Caco-2 (cell line): ENCODE data around the gene GRAP. TPM values are rescaled to one million over a fixed set of nuclear protein-coding genes. Genes with fewer than 3 reads are reported as not detected.

ENCODE experiments used
- BruUV-seq: library from RNA; stranded (reverse); fragments of 400-500 nt; replicated peaks from 2 replicates; lab custom pipeline; 2021; lab: Mats Ljungman, UMichigan
- CTCF ChIA-PET: fragments of 300-600 bp; sonication (Branson Sonifier 250); formaldehyde crosslinking; loops from one replicate; lab custom pipeline; 2022; ENCODE audit warnings: antibody characterized with exemption; lab: Charles Lee
- POLR2A ChIA-PET: fragments of 300-600 bp; sonication (Branson Sonifier 250); formaldehyde crosslinking; loops from one replicate; lab custom pipeline; 2022; ENCODE audit warnings: antibody characterized with exemption; lab: Charles Lee
- DNase-seq, 2 experiments: peaks; one replicate each; pipeline versions ENCODE4 v3.0.0 to v3.0.0-alpha.2; 2020 to 2022
- H3K27me3 ChIP-seq: replicated peaks from 2 replicates; pipeline ENCODE4 v1.6.0; 2011; ENCODE audit warnings: low read length; ENCODE audit not compliant: control insufficient read depth, insufficient read depth
- H3K36me3 ChIP-seq: 2 replicates; pipeline ENCODE4 v1.5.1; 2011; ENCODE audit warnings: low read length; ENCODE audit not compliant: control insufficient read depth, insufficient read depth
- H3K4me1 ChIP-seq: fragments of 250-450 bp; sonication (Bioruptor Pico); 2 replicates; pipeline ENCODE4 v1.5.1; 2020; ENCODE audit warnings: mild to moderate bottlenecking
- H3K4me3 ChIP-seq: 2 replicates; pipeline ENCODE4 v1.5.1; 2011; ENCODE audit warnings: low read depth, mild to moderate bottlenecking, control low read depth, low read length
- H3K9me3 ChIP-seq: fragments of 250-450 bp; sonication (Bioruptor Pico); 2 replicates; pipeline ENCODE4 v1.5.1; 2020; ENCODE audit warnings: mild to moderate bottlenecking, moderate library complexity
- H3K27ac Mint-ChIP-seq: one replicate; pipeline ENCODE4 v1.8.0; 2022; ENCODE audit warnings: mixed read lengths; ENCODE audit not compliant: unreplicated experiment
- H3K27me3 Mint-ChIP-seq: one replicate; pipeline ENCODE4 v1.8.0; 2022; ENCODE audit warnings: mixed read lengths; ENCODE audit not compliant: insufficient read depth, unreplicated experiment
- H3K36me3 Mint-ChIP-seq: one replicate; pipeline ENCODE4 v1.8.0; 2022; ENCODE audit warnings: mild to moderate bottlenecking, mixed read lengths; ENCODE audit not compliant: insufficient read depth, unreplicated experiment
- H3K4me1 Mint-ChIP-seq: one replicate; pipeline ENCODE4 v1.8.0; 2022; ENCODE audit warnings: low read depth, mixed read lengths; ENCODE audit not compliant: unreplicated experiment
- H3K4me3 Mint-ChIP-seq: one replicate; pipeline ENCODE4 v1.8.0; 2022; ENCODE audit warnings: mild to moderate bottlenecking, moderate library complexity, mixed read lengths; ENCODE audit not compliant: unreplicated experiment
- H3K9me3 Mint-ChIP-seq: one replicate; pipeline ENCODE4 v1.8.0; 2022; ENCODE audit warnings: mixed read lengths; ENCODE audit not compliant: unreplicated experiment
- intact Hi-C: fragments of 100-400 bp; cut with micrococcal nuclease; formaldehyde crosslinking; loops from one replicate; pipeline ENCODE4 v1.10.0; 2022; ENCODE audit not compliant: unreplicated experiment
- total RNA-seq: library from RNA; stranded (reverse); gene quantifications from 2 replicates; pipeline ENCODE4 v1.2.3, GENCODE V29; 2022
- TF ChIP-seq, protein P1 (sequence below), 2 experiments: fragments of 200-600 bp in 1 of 2; IDR thresholded peaks; 1 replicate in 1 of 2; 2 replicates in 1 of 2; pipeline versions ENCODE4 v1.5.1 to v1.8.0; 2011 to 2022; ENCODE audit warnings: antibody characterized with exemption in 1 of 2, control low read depth in 1 of 2, inconsistent platforms in 1 of 2, low read depth in 1 of 2, low read length in 1 of 2, mild to moderate bottlenecking in 1 of 2, moderate library complexity in 1 of 2; ENCODE audit not compliant: insufficient read depth in 1 of 2, severe bottlenecking in 1 of 2, unreplicated experiment in 1 of 2

The GRAP gene
- total RNA-seq, 1 experiment from 2014 or later = 0.50 TPM

DNA sequence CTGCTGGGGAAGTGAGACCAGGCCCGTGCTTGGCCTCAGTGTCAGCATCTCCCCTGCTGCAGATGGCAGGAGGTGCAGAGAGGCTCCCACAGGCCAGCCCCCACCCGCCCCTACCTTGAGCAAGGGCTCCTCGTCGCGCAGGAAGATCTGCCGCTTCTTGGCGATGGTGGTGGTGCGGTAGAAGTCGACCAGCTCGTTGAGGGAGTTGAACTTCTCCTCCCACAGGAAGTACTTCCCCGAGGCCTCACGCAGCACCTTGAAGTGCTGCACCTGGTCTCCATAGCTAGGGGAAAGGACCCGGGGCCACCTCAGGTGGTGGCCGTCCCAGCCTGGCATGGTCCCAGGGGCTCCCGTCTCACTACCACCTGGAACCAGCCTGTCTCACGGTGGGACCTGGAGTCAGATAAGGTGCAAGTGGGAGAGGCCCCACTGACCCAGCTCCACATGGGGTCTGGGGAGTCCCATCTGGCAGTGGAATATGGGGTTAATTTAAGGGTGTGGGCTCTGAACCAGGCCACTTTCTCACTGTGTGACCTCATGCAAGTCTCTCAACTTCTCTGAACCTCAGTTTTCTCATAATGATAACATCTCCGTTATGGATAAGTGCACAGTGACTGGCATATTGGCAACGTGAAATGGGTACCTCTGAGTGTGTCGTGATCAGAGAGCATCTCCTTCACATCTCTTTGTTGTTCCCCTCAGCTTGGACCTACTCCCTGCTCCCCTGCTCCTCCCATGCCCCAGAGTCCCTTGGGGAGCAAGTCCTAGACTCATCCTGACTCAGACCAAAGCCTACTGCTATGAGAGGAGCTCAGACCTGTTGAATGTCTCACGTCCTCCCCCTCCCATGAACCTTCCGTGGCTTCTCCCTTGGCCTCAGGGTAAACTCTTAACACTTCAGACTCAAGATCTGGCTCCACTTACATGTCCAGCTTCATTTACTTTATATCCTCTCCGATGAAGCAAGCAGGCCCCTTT is 22.4 kb downstream of the GRAP start:
- Histone ChIP-seq H3K4me1 (no peaks in the 10 kb centered on the region), H3K27me3 (no peaks in the 10 kb centered on the region), H3K4me3 (no peak overlapping the region), H3K9me3 (no peaks in the 10 kb centered on the region), H3K36me3 (no peaks in the 10 kb centered on the region)
- intact Hi-C loops = no loop called here
- H3K27ac Mint-ChIP-seq = no peak overlapping the region
- H3K9me3 Mint-ChIP-seq = no peaks in the 10 kb centered on the region
- H3K36me3 Mint-ChIP-seq = no peaks in the 10 kb centered on the region
- H3K4me3 Mint-ChIP-seq = no peak overlapping the region
- TF ChIP-seq, protein P1, sequence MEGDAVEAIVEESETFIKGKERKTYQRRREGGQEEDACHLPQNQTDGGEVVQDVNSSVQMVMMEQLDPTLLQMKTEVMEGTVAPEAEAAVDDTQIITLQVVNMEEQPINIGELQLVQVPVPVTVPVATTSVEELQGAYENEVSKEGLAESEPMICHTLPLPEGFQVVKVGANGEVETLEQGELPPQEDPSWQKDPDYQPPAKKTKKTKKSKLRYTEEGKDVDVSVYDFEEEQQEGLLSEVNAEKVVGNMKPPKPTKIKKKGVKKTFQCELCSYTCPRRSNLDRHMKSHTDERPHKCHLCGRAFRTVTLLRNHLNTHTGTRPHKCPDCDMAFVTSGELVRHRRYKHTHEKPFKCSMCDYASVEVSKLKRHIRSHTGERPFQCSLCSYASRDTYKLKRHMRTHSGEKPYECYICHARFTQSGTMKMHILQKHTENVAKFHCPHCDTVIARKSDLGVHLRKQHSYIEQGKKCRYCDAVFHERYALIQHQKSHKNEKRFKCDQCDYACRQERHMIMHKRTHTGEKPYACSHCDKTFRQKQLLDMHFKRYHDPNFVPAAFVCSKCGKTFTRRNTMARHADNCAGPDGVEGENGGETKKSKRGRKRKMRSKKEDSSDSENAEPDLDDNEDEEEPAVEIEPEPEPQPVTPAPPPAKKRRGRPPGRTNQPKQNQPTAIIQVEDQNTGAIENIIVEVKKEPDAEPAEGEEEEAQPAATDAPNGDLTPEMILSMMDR (IDR thresholded peaks at IDR 0.05; ENCODE audit: insufficient read depth in 1 of 2, low read depth in 1 of 2, low read length in 1 of 2, severe bottlenecking in 1 of 2, unreplicated experiment in 1 of 2) = no peak
- no TSS peak for BruUV-seq
- H3K4me1 Mint-ChIP-seq = peaks cover 6% of the 10 kb centered on the region
- no peaks in the 10 kb centered on the region for H3K27me3 Mint-ChIP-seq
- ChIA-PET CTCF (no interaction called here), POLR2A (no interaction called here)
- no peak for DNase-seq

DNA sequence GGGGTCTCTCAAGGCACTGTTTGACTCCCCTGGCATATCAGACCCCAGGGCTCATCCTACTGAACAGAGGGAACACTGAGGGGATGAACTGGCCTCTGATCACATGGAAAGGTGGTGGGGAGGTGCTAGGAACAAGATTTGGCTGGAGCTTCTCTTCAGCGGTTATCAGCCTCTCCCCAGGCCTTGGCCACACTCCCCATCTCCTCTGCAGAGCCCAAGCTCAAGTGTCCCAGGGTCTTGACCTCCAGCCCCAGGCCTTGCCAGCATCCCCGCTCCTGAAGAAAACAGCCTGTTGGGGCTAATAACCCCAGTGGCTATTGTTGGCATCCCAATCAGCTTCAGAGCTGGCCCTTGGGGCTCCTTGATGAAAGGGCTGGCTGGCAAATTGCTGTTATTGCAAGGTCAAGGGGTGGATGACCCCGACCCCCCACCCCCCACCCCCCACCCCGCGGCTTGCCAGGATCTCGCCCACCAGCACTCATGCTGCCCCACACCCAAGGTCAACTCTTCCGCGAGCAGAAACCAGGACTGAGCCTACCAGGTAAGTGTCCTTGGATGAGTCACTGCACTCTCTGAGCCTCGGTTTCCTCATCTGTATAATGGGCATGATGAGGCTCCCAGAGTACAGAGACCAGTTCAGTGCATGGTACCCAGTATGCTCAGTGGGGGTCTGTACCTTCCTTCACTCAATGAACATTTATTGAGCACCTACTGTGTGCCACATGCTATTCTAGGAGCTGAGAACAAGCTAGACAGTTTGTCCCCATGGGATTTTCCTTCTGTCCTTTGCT is 23.4 kb downstream of the GRAP start:
- no peaks in the 10 kb centered on the region for H3K4me1 ChIP-seq
- no peaks in the 10 kb centered on the region for H3K36me3 Mint-ChIP-seq
- H3K4me1 Mint-ChIP-seq = peaks cover 6% of the 10 kb centered on the region
- no peak overlapping the region for H3K27ac Mint-ChIP-seq
- ChIA-PET CTCF (interaction anchor here (1.2 kb wide), 1 partner anchor 62 kb away, joined by 6 read pairs; no protein-coding TSS in a partner anchor), POLR2A (no interaction called here)
- intact Hi-C loops = no loop called here
- H3K27me3 ChIP-seq = no peaks in the 10 kb centered on the region
- no peaks in the 10 kb centered on the region for H3K27me3 Mint-ChIP-seq
- no peaks in the 10 kb centered on the region for H3K9me3 Mint-ChIP-seq
- H3K9me3 ChIP-seq = no peaks in the 10 kb centered on the region
- no peak for DNase-seq
- H3K4me3 ChIP-seq = no peak overlapping the region
- TF ChIP-seq, protein P1 (IDR thresholded peaks at IDR 0.05; ENCODE audit: insufficient read depth in 1 of 2, low read depth in 1 of 2, low read length in 1 of 2, severe bottlenecking in 1 of 2, unreplicated experiment in 1 of 2) = no peak
- BruUV-seq = no TSS peak
- H3K36me3 ChIP-seq = no peaks in the 10 kb centered on the region
- H3K4me3 Mint-ChIP-seq = no peak overlapping the region

DNA sequence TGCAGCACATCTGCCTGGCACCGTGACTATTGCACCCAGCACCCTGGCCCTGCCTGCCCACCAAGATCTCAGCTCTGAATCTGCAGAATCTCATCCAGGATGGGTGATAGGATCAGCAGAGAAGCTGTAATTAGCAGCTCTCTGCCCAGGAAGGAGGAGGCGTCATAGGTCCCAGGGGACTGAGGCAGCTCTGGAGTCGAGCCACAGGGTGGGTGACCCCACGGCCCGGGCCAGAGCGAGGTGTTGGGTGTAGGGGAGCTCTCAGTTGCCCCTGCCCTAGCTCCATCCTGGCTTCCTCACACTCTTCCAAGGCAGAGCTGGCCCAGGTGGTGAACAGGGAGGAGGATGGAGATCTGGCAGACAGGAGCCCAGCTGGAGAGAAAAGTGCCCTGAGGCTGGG is 24.0 kb downstream of the GRAP start:
- H3K4me1 ChIP-seq = no peaks in the 10 kb centered on the region
- no peak for DNase-seq
- peaks cover 6% of the 10 kb centered on the region for H3K4me1 Mint-ChIP-seq
- ChIA-PET POLR2A (no interaction called here), CTCF (interaction anchor here (1.2 kb wide), 1 partner anchor 62 kb away, joined by 6 read pairs; no protein-coding TSS in a partner anchor)
- no peak overlapping the region for H3K4me3 Mint-ChIP-seq
- H3K9me3 Mint-ChIP-seq = no peaks in the 10 kb centered on the region
- BruUV-seq = no TSS peak
- H3K27me3 Mint-ChIP-seq = no peaks in the 10 kb centered on the region
- H3K9me3 ChIP-seq = no peaks in the 10 kb centered on the region
- TF ChIP-seq, protein P1 (IDR thresholded peaks at IDR 0.05; ENCODE audit: insufficient read depth in 1 of 2, low read depth in 1 of 2, low read length in 1 of 2, severe bottlenecking in 1 of 2, unreplicated experiment in 1 of 2) = no peak
- no peaks in the 10 kb centered on the region for H3K27me3 ChIP-seq
- intact Hi-C loops = no loop called here
- H3K27ac Mint-ChIP-seq = no peak overlapping the region
- H3K36me3 ChIP-seq = no peaks in the 10 kb centered on the region
- no peaks in the 10 kb centered on the region for H3K36me3 Mint-ChIP-seq
- H3K4me3 ChIP-seq = no peak overlapping the region
